MG63 (cell line): ENCODE measurements around the gene FAM193B. TPM values are rescaled to one million over a fixed set of nuclear protein-coding genes. Genes with fewer than 3 reads are reported as not detected.

Source experiments
- DNase-seq: peaks from one replicate; pipeline ENCODE4 v3.0.0-alpha.2; 2020
- H3K27me3 ChIP-seq: fragments of 250-450 bp; sonication (Bioruptor Pico); 2 replicates; pipeline ENCODE4 v1.5.1; 2020; ENCODE audit warnings: mild to moderate bottlenecking, moderate library complexity
- H3K36me3 ChIP-seq: fragments of 250-450 bp; sonication (Bioruptor Pico); 2 replicates; pipeline ENCODE4 v1.5.1; 2020; ENCODE audit warnings: mild to moderate bottlenecking, moderate library complexity
- H3K4me3 ChIP-seq: fragments of 250-450 bp; sonication (Bioruptor Pico); 2 replicates; pipeline ENCODE4 v1.5.1; 2020; ENCODE audit warnings: mild to moderate bottlenecking, moderate library complexity
- H3K9me3 ChIP-seq: fragments of 250-450 bp; sonication (Bioruptor Pico); 2 replicates; pipeline ENCODE4 v1.5.1; 2020; ENCODE audit warnings: mild to moderate bottlenecking, moderate library complexity
- total RNA-seq: library from RNA; depleted of rRNA; stranded (reverse); fragments of >200 nt; shearing (Covaris generic); gene quantifications from 2 replicates; pipeline ENCODE4 v1.2.3, GENCODE V29; 2014; ENCODE audit warnings: low replicate concordance; rRNA removed

FAM193B gene
- 17.5 and 22.3 TPM in 2 replicates for total RNA-seq

DNA sequence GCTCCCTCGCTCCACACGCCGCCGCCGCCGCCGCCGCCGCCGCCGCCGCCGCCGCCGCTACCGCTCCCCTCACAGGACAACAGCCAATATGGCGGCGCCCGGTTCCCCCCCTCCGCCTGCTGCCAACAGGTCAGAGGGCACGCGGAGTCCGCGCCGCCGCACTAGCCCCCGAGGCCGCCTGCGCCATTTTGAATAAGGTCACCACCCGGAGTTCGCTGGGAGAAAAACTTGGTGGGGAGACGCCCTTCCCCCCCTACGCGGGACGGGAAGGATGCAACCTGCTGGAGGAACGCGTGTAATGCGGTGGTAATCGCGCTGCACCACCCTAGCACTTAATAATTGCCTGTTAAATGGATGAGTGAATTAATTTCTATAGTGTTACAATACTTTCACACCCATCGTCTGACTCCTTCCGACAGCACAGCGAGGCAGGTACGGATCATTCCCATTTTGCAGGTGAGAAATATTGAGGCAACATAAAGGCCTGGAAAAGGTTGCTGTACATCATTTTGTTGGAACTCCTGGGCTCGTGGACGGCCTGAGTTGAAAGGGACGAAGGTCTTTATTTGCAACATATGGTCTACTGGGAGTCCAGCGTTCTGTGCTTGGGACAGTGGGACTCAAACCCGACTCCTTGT, at the start of gene FAM193B:
Gene FAM193B, minus strand, starts transcription at position 90 of the 638 bp plus-strand sequence. CDS start 105 bp downstream, outside the sequence.
- no peaks in the 10 kb centered on the region for H3K9me3 ChIP-seq
- DNase-seq: peak; percentile 95
- peak within 1 kb of the TSS; percentile 84 for H3K4me3 ChIP-seq
- H3K36me3 ChIP-seq: peaks cover 33% of the 10 kb centered on the region
- peaks cover 4% of the 10 kb centered on the region for H3K27me3 ChIP-seq

DNA sequence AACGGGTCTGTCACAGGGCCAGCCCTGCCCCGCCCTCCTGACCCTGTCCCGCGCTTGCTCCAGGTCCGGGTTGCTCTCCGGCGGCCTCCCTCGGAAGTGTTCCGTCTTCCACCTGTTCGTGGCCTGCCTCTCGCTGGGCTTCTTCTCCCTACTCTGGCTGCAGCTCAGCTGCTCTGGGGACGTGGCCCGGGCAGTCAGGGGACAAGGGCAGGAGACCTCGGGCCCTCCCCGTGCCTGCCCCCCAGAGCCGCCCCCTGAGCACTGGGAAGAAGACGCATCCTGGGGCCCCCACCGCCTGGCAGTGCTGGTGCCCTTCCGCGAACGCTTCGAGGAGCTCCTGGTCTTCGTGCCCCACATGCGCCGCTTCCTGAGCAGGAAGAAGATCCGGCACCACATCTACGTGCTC, 49.8 kb upstream of the FAM193B start:
- peaks cover 8% of the 10 kb centered on the region; the same call in 1 of the 2 replicates for H3K36me3 ChIP-seq
- no peaks in the 10 kb centered on the region for H3K27me3 ChIP-seq
- no peak for DNase-seq
- H3K4me3 ChIP-seq: no peak overlapping the region
- H3K9me3 ChIP-seq: no peaks in the 10 kb centered on the region

DNA sequence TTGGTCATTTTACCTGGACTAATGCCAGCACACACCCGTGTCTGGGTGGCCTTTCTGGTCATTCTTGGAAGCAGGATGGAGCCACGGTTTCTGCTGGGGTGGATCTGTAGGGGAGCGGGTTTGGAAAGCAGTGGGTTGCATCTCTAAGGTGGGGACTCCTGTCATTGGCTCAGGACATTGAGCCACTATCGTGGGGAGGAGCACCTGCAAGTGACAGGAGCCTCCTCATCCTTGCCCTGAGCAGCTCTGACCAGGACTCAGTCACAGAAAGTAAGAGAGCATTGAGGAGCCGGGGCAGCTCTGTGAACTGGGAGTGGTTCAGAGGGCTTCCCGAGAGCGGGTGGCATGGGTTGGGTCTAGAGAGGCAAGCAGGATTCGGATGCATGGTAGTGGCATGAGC, 49.3 kb upstream of the FAM193B start:
- no peaks in the 10 kb centered on the region for H3K27me3 ChIP-seq
- H3K9me3 ChIP-seq: no peaks in the 10 kb centered on the region
- H3K36me3 ChIP-seq: peaks cover 8% of the 10 kb centered on the region; the same call in 1 of the 2 replicates
- DNase-seq: no peak
- no peak overlapping the region for H3K4me3 ChIP-seq

- no peaks in the 10 kb centered on the region for H3K9me3 ChIP-seq
- H3K27me3 ChIP-seq: no peaks in the 10 kb centered on the region
- DNase-seq: no peak
- no peaks in the 10 kb centered on the region; the same call in 1 of the 2 replicates for H3K36me3 ChIP-seq
- no peak overlapping the region for H3K4me3 ChIP-seq
Observed at GRCh38 chr5:177602458-177602830, 48.1 kb upstream of the FAM193B start.

- peaks cover 1% of the 10 kb centered on the region for H3K36me3 ChIP-seq
- H3K27me3 ChIP-seq: no peaks in the 10 kb centered on the region
- H3K4me3 ChIP-seq: no peak overlapping the region
- DNase-seq: no peak
- no peaks in the 10 kb centered on the region for H3K9me3 ChIP-seq
Observed at GRCh38 chr5:177601577-177602457, 47.5 kb upstream of the FAM193B start.

GRCh38 chr5:177601126-177601525, 46.8 kb upstream of the FAM193B start:
- Histone ChIP-seq H3K9me3 (no peaks in the 10 kb centered on the region), H3K36me3 (peaks cover 8% of the 10 kb centered on the region), H3K4me3 (peak overlapping the region; percentile 80), H3K27me3 (no peaks in the 10 kb centered on the region)
- no peak for DNase-seq

DNA sequence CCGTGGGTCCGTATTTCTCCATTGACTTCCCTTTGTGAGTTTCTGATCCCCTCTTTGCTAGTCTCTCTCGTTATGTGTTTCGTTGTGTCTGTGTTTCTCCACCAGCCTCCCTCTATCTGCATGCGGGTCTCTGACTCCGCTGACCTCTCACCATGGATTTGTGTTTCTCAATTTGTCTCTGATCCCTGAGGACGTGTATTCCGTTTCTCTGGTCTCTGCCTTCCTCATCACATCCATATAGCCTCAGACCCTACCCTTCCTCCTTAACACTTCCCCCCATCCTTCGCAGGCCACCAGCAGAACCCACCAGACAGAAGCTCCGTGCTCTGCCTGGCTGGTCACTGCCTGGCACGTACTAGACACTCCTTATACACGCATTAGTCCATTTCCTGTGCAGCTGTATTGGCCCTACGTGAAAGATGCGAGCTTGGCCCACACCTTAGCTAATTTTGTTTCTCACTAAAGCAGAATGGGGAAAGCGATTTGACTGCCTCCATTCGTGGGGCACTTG, 46.2 kb upstream of the FAM193B start:
- H3K4me3 ChIP-seq: peak overlapping the region; percentile 80
- DNase-seq: peak; percentile 45
- no peaks in the 10 kb centered on the region for H3K27me3 ChIP-seq
- no peaks in the 10 kb centered on the region for H3K9me3 ChIP-seq
- peaks cover 14% of the 10 kb centered on the region for H3K36me3 ChIP-seq

- H3K9me3 ChIP-seq: no peaks in the 10 kb centered on the region
- H3K27me3 ChIP-seq: no peaks in the 10 kb centered on the region
- peaks cover 20% of the 10 kb centered on the region for H3K36me3 ChIP-seq
- DNase-seq: peak; percentile 87
- peak within 1 kb of the TSS; percentile 80 for H3K4me3 ChIP-seq
Observed at GRCh38 chr5:177599731-177600507, 45.6 kb upstream of the FAM193B start, which contains the start of gene B4GALT7. TSS of gene B4GALT7 (plus strand) at chr5:177600132. CDS start at chr5:177600211, 79 bp downstream.

DNA sequence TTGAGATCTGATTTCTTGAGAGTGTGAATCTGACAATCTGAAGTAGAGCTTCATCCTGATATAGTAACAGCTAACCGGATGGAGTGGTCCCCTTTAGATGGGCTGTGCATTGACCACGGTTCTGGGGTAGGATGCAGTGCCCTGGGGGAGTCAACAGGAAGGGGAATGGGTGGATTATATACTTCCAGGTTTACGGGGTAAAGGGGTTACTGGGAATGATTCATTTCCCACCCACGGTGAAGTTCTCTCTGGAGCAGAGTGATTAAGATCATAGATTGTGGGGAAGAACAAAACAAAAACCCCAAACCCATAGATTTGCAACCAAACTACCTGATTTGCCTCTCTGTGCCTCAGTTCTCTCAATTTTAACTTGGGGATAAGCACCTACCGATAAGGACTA, 44.1 kb upstream of the FAM193B start:
- Histone ChIP-seq H3K4me3 (no peak overlapping the region), H3K27me3 (no peaks in the 10 kb centered on the region), H3K36me3 (peaks cover 35% of the 10 kb centered on the region), H3K9me3 (no peaks in the 10 kb centered on the region)
- no peak for DNase-seq

DNA sequence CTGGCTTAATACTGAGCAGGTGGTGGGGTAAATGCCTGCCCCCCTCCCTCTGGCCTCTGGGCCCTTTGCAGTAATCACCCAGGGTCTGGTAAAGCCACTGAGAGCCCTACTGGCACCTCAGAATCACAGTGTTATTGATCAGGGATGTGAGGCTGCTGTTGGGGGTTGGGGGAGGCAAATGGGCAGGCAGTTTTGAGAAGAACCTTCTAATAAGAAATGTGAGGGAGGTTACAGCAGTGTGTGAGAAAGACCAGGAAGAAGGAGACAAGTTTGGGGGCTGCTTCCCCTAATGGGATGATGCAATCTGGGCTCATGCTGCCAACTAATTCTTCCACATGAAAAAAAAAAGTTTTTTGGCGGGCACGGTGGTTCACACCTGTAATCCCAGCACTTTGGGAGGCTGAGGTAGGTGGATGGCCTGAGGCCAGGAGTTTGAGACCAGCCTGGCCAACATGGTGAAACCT, 42.4 kb upstream of the FAM193B start:
- Histone ChIP-seq H3K36me3 (peaks cover 47% of the 10 kb centered on the region), H3K9me3 (no peaks in the 10 kb centered on the region), H3K27me3 (no peaks in the 10 kb centered on the region; the same call in 1 of the 2 replicates), H3K4me3 (no peak overlapping the region)
- DNase-seq: no peak

- peak; percentile 65 for DNase-seq
- Histone ChIP-seq H3K36me3 (peaks cover 47% of the 10 kb centered on the region), H3K4me3 (no peak overlapping the region), H3K27me3 (peaks cover 4% of the 10 kb centered on the region), H3K9me3 (no peaks in the 10 kb centered on the region)
Observed at GRCh38 chr5:177595991-177596774, 41.8 kb upstream of the FAM193B start.

GRCh38 chr5:177595026-177595585, 40.7 kb upstream of the FAM193B start:
- Histone ChIP-seq H3K9me3 (no peaks in the 10 kb centered on the region), H3K27me3 (peaks cover 15% of the 10 kb centered on the region)

GRCh38 chr5:177594071-177594470, 39.7 kb upstream of the FAM193B start:
- Histone ChIP-seq H3K9me3 (no peaks in the 10 kb centered on the region), H3K36me3 (peaks cover 47% of the 10 kb centered on the region), H3K4me3 (no peak overlapping the region; the same call in 1 of the 2 replicates), H3K27me3 (peaks cover 25% of the 10 kb centered on the region)
- DNase-seq: no peak

More at GRCh38 chr5:177595026-177595585, 40.7 kb upstream of the FAM193B start:
- Histone ChIP-seq H3K36me3 (peaks cover 47% of the 10 kb centered on the region), H3K4me3 (no peak overlapping the region)
- DNase-seq: no peak

GRCh38 chr5:177593511-177593910, 39.1 kb upstream of the FAM193B start:
- H3K4me3 ChIP-seq: peak overlapping the region; percentile 88

DNA sequence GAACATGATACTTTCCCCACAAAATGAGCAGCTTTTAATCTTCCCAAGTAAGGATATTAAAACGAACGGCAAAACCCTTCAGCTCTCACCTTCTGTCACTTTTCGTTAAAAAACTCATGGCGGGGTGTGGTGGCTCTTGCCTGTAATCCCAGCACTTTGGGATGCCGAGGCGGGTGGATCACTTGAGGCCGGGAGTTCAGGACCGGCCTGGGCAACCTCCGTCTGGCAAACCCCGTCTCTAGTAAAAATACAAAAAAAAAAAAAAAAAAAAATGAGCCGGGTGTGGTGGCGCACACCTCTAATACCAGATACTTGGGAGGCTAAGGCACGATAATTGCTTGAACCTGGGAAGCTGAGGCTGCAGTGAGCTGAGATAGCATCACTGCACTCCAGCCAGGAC, 38.5 kb upstream of the FAM193B start:
- Histone ChIP-seq H3K9me3 (no peaks in the 10 kb centered on the region), H3K36me3 (peaks cover 47% of the 10 kb centered on the region), H3K4me3 (peak overlapping the region; percentile 88), H3K27me3 (peaks cover 33% of the 10 kb centered on the region)
- no peak for DNase-seq

More at GRCh38 chr5:177593511-177593910, 39.1 kb upstream of the FAM193B start:
- Histone ChIP-seq H3K9me3 (no peaks in the 10 kb centered on the region), H3K36me3 (peaks cover 47% of the 10 kb centered on the region), H3K27me3 (peaks cover 29% of the 10 kb centered on the region)
- no peak for DNase-seq
